EH (cell line): Measurements from ENCODE around the gene CTNNA1.

Experiments
- DNase-seq: peaks from one replicate; pipeline ENCODE4 v3.0.0-alpha.2; 2015; ENCODE audit warnings: low read depth

CTNNA1 gene

GRCh38 chr5:138967791-138968448, 214.7 kb downstream of the CTNNA1 start:
- peak; percentile 64 for DNase-seq

- no peak for DNase-seq
Observed at GRCh38 chr5:138968601-138969000, 215.4 kb downstream of the CTNNA1 start.

- no peak for DNase-seq
Observed at GRCh38 chr5:138969323-138970002, 216.2 kb downstream of the CTNNA1 start.

GRCh38 chr5:138972230-138972629, 219.0 kb downstream of the CTNNA1 start:
- DNase-seq: no peak

- DNase-seq: no peak
Observed at GRCh38 chr5:138972836-138973235, 219.6 kb downstream of the CTNNA1 start.

- DNase-seq: no peak
Observed at GRCh38 chr5:138974227-138975063, 221.2 kb downstream of the CTNNA1 start.

GRCh38 chr5:138975098-138975847, 222.0 kb downstream of the CTNNA1 start:
- DNase-seq: peak; percentile 85

- DNase-seq: peak; percentile 64
Observed at GRCh38 chr5:138978080-138978479, 224.9 kb downstream of the CTNNA1 start.

- DNase-seq: no peak
Observed at GRCh38 chr5:138978581-138978980, 225.4 kb downstream of the CTNNA1 start.

- DNase-seq: peak; percentile 29
Observed at GRCh38 chr5:138979684-138980280, 226.6 kb downstream of the CTNNA1 start.

- peak; percentile 32 for DNase-seq
Observed at GRCh38 chr5:138980441-138980840, 227.2 kb downstream of the CTNNA1 start.

- peak; percentile 89 for DNase-seq
Observed at GRCh38 chr5:138981131-138981530, 227.9 kb downstream of the CTNNA1 start.

- peak; percentile 45 for DNase-seq
Observed at GRCh38 chr5:138981586-138981985, 228.4 kb downstream of the CTNNA1 start.

GRCh38 chr5:138983984-138984383, 230.8 kb downstream of the CTNNA1 start:
- no peak for DNase-seq
